Coronary artery (tissue), 2 donors: Measurements from ENCODE around the gene PPP1R14B.

ENCODE experiments used
- DNase-seq: peaks from one replicate; pipeline ENCODE4 v3.0.0-alpha.2; 2017; ENCODE audit warnings: low spot score
- H3K27ac ChIP-seq, 2 donors: fragments of 200-600 bp; sonication (generic); one replicate each; pipeline ENCODE4 v1.5.1; 2016 to 2019
- H3K4me3 ChIP-seq: fragments of 200-600 bp; sonication (generic); 2 replicates; pipeline ENCODE4 v1.5.1; 2016; ENCODE audit warnings: mild to moderate bottlenecking, moderate library complexity
- CTCF ChIP-seq: fragments of 200-600 bp; sonication (generic); IDR thresholded peaks from one replicate; pipeline ENCODE4 v1.5.1; 2019; ENCODE audit warnings: antibody characterized with exemption

Gene PPP1R14B

GRCh38 chr11:64198511-64198910 is 48.2 kb downstream of the PPP1R14B start:
- Histone ChIP-seq H3K4me3 (no peak overlapping the region), H3K27ac (no peak overlapping the region)
- no peak for DNase-seq
- TF ChIP-seq CTCF, result no peak

GRCh38 chr11:64196626-64197025 is 50.1 kb downstream of the PPP1R14B start:
- DNase-seq, result no peak
- Histone ChIP-seq H3K4me3 (no peak overlapping the region), H3K27ac (no peak overlapping the region)
- no peak for TF ChIP-seq CTCF
